K562 (cell line): Measurements from ENCODE around the gene ACO2. TPM values are rescaled to one million over a fixed set of nuclear protein-coding genes. Genes with fewer than 3 reads are reported as not detected.

Experiments used
- ADNP ChIP-seq: fragments of 200-800 bp; sonication (Bioruptor generic); IDR thresholded peaks from 2 replicates; pipeline ENCODE4 v1.6.1; 2016; ENCODE audit warnings: missing genetic modification characterization, missing compliant biosample characterization
- ARNT ChIP-seq, 2 experiments: fragments of 450-650 bp; IDR thresholded peaks; 2 replicates each; pipeline ENCODE4 v1.6.1; 2016; ENCODE audit warnings: mild to moderate bottlenecking in 1 of 2
- BRD4 ChIP-seq: fragments of 200-600 bp; sonication (generic); IDR thresholded peaks from 2 replicates; pipeline ENCODE4 v1.6.1; 2017; ENCODE audit warnings: inconsistent platforms
- CBFA2T2 ChIP-seq: fragments of 450-650 bp; conservative IDR thresholded peaks from 2 replicates; pipeline ENCODE4 v1.6.1; 2017; ENCODE audit warnings: mild to moderate bottlenecking
- CBX8 ChIP-seq: fragments of 200-600 bp; sonication (generic); IDR thresholded peaks from 2 replicates; pipeline ENCODE4 v1.6.1; 2012; ENCODE audit warnings: borderline replicate concordance, mixed run types, low read depth, mild to moderate bottlenecking, moderate library complexity, mixed read lengths, low read length, control low read depth, inconsistent platforms; ENCODE audit not compliant: poor library complexity, severe bottlenecking; ENCODE audit errors: extremely low read depth
- DLX4 ChIP-seq: fragments of 250-450 bp; sonication (Bioruptor Pico); IDR thresholded peaks from 2 replicates; pipeline ENCODE4 v1.6.1; 2021; ENCODE audit warnings: mild to moderate bottlenecking
- DMBX1 ChIP-seq: fragments of 250-450 bp; sonication (Bioruptor Pico); IDR thresholded peaks from 2 replicates; pipeline ENCODE4 v1.8.0; 2022; ENCODE audit warnings: inconsistent platforms, mild to moderate bottlenecking, moderate library complexity, borderline replicate concordance
- EGR1 ChIP-seq: fragments of 450-650 bp; conservative IDR thresholded peaks from 2 replicates; pipeline ENCODE4 v1.6.1; 2017; ENCODE audit warnings: mild to moderate bottlenecking
- EHMT2 ChIP-seq: fragments of 450-650 bp; IDR thresholded peaks from 2 replicates; pipeline ENCODE4 v1.6.1; 2018; ENCODE audit warnings: antibody characterized with exemption
- EP300 ChIP-seq: IDR thresholded peaks from 2 replicates; pipeline ENCODE4 v1.6.1; 2012; ENCODE audit warnings: low read length, improper control_type of control experiment
- FOXJ3 ChIP-seq: sonication (generic); formaldehyde crosslinking; IDR thresholded peaks from 2 replicates; pipeline ENCODE4 v1.4.0; 2020; ENCODE audit warnings: mild to moderate bottlenecking, missing genetic modification reagents
- HLTF ChIP-seq: fragments of 450-650 bp; IDR thresholded peaks from 2 replicates; pipeline ENCODE4 v1.6.1; 2016
- JUND ChIP-seq, 2 experiments: IDR thresholded peaks; 2 replicates in 1 of 2; 3 replicates in 1 of 2; pipeline ENCODE4 v1.6.1; 2011; ENCODE audit warnings: borderline replicate concordance in 2 of 2, low read depth in 2 of 2, low read length in 2 of 2, improper control_type of control experiment in 1 of 2, missing biosample characterization in 1 of 2, missing genetic modification characterization in 1 of 2, missing genetic modification reagents in 1 of 2
- MTA2 ChIP-seq: fragments of 450-650 bp; IDR thresholded peaks from 2 replicates; pipeline ENCODE4 v1.6.1; 2016; ENCODE audit warnings: low read depth
- MYBL2 ChIP-seq, 2 experiments: fragments of 450-650 bp in 1 of 2; sonication (generic) in 1 of 2; formaldehyde crosslinking in 1 of 2; IDR thresholded peaks; 2 replicates each; pipeline versions ENCODE4 v1.6.1 to v1.8.1; 2017 to 2022; ENCODE audit warnings: borderline replicate concordance in 1 of 2, inconsistent platforms in 1 of 2, low read depth in 1 of 2, mild to moderate bottlenecking in 1 of 2, missing genetic modification reagents in 1 of 2, moderate library complexity in 1 of 2
- PHB2 ChIP-seq: fragments of 450-650 bp; IDR thresholded peaks from 2 replicates; pipeline ENCODE4 v1.6.1; 2017; ENCODE audit warnings: low read depth
- POLR2A ChIP-seq: fragments of 450-650 bp; conservative IDR thresholded peaks from 2 replicates; pipeline ENCODE4 v1.6.1; 2016
- POU5F1 ChIP-seq: fragments of 150-350 bp; IDR thresholded peaks from 2 replicates; pipeline ENCODE4 v1.6.1; 2014; ENCODE audit warnings: borderline replicate concordance, low read length, low read depth, mild to moderate bottlenecking; ENCODE audit not compliant: partially characterized antibody
- RBM22 ChIP-seq: fragments of 200-400 bp; formaldehyde crosslinking; IDR thresholded peaks from 2 replicates; pipeline ENCODE4 v1.6.1; 2018; ENCODE audit warnings: low read length, low read depth; ENCODE audit not compliant: poor library complexity, severe bottlenecking
- RNF2 ChIP-seq: sonication (generic); IDR thresholded peaks from 2 replicates; pipeline ENCODE4 v1.6.1; 2016
- SIRT6 ChIP-seq: IDR thresholded peaks from one replicate; pipeline ENCODE4 v1.6.1; 2012; ENCODE audit warnings: low read depth, mild to moderate bottlenecking, control low read depth, inconsistent platforms, low read length, moderate library complexity
- SREBF1 ChIP-seq: fragments of 150-350 bp; IDR thresholded peaks from 2 replicates; pipeline ENCODE4 v1.6.1; 2014; ENCODE audit warnings: antibody characterized with exemption, low read depth, low read length, borderline replicate concordance
- TARDBP ChIP-seq: fragments of 450-650 bp; IDR thresholded peaks from 2 replicates; pipeline ENCODE4 v1.6.1; 2016
- TBP ChIP-seq: optimal IDR thresholded peaks from 2 replicates; pipeline ENCODE3; 2011; ENCODE audit warnings: low read depth, low read length, improper control_type of control experiment
- TFAP4 ChIP-seq: sonication (generic); formaldehyde crosslinking; IDR thresholded peaks from 2 replicates; pipeline ENCODE4 v1.8.0; 2022; ENCODE audit warnings: missing genetic modification reagents, mild to moderate bottlenecking, moderate library complexity, borderline replicate concordance
- ZNF174 ChIP-seq: fragments of 250-450 bp; sonication (Bioruptor Pico); IDR thresholded peaks from 2 replicates; pipeline ENCODE4 v1.4.0; 2020; ENCODE audit warnings: mild to moderate bottlenecking
- polyA plus RNA-seq, 8 experiments: library from polyadenylated mRNA; depleted of rRNA in 4 of 8; stranded (reverse) in 5 of 8; unstranded in 3 of 8; fragments of >200 nt; fragmentation: Nextera tagmentation in 2 of 8; fragmentation: Illumina TruSeq in 1 of 8; extraction: Ambion mirVana in 2 of 8; extraction: Trizol in 1 of 8; gene quantifications; 2 replicates each; pipeline versions ENCODE4 v1.2.1 to v1.2.3, GENCODE V29; 2011 to 2014; ENCODE audit warnings: inconsistent platforms in 1 of 8, missing spikeins in 1 of 8
- total RNA-seq, 7 experiments: library from RNA; depleted of rRNA in 6 of 7; stranded (reverse); fragments of >200 nt in 6 of 7; fragmentation: Illumina TruSeq in 2 of 7; extraction: Trizol in 2 of 7; gene quantifications; 2 replicates each; pipeline versions ENCODE4 v1.2.1 to v1.2.3, GENCODE V29; 2011 to 2021; ENCODE audit warnings: low replicate concordance in 1 of 7
- TF ChIP-seq, protein P1 (sequence below): fragments of 450-650 bp; IDR thresholded peaks from 2 replicates; pipeline ENCODE4 v1.6.1; 2014; ENCODE audit warnings: low read depth, mild to moderate bottlenecking, moderate library complexity, borderline replicate concordance

ACO2 gene
- total and polyA plus RNA-seq, 9 of the 15 experiments (the other 6 are each of a cell fraction or from before 2014, with no cell fraction given): 16.2 to 119 (median 43.2) TPM

- no peak for TF ChIP-seq DMBX1 (CRISPR knock-in tag)
- no peak for TF ChIP-seq ADNP (tag)
- no peak for TF ChIP-seq CBX8
- no peak for TF ChIP-seq MYBL2 (IDR thresholded peaks at IDR 0.05; ENCODE audit: low read depth)
- TF ChIP-seq MYBL2 (CRISPR knock-in tag; IDR thresholded peaks at IDR 0.05; ENCODE audit: borderline replicate concordance): no peak
- TF ChIP-seq EP300: no peak
- no peak for TF ChIP-seq ARNT (IDR thresholded peaks at IDR 0.05)
- TF ChIP-seq CBFA2T2: no peak
- TF ChIP-seq BRD4: no peak
- no peak for TF ChIP-seq TFAP4 (CRISPR knock-in tag)
- no peak for TF ChIP-seq TBP
- no peak for TF ChIP-seq RNF2
- no peak for TF ChIP-seq DLX4
- TF ChIP-seq EHMT2: no peak
- no peak for TF ChIP-seq POU5F1
- TF ChIP-seq, protein P1, sequence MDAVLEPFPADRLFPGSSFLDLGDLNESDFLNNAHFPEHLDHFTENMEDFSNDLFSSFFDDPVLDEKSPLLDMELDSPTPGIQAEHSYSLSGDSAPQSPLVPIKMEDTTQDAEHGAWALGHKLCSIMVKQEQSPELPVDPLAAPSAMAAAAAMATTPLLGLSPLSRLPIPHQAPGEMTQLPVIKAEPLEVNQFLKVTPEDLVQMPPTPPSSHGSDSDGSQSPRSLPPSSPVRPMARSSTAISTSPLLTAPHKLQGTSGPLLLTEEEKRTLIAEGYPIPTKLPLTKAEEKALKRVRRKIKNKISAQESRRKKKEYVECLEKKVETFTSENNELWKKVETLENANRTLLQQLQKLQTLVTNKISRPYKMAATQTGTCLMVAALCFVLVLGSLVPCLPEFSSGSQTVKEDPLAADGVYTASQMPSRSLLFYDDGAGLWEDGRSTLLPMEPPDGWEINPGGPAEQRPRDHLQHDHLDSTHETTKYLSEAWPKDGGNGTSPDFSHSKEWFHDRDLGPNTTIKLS: no peak
- TF ChIP-seq JUND (IDR thresholded peaks at IDR 0.05; ENCODE audit: borderline replicate concordance, low read depth, low read length): no peak
- TF ChIP-seq JUND (tag; IDR thresholded peaks at IDR 0.05; ENCODE audit: borderline replicate concordance, low read depth, low read length): no peak
- TF ChIP-seq POLR2A: peak; percentile 53; the same call in 1 of the 2 replicates
- TF ChIP-seq FOXJ3 (CRISPR knock-in tag): no peak
- TF ChIP-seq HLTF: no peak
- no peak for TF ChIP-seq PHB2
- no peak for TF ChIP-seq ZNF174 (CRISPR knock-in tag)
- TF ChIP-seq RBM22: peak; percentile 91
- no peak for TF ChIP-seq EGR1
- no peak for TF ChIP-seq TARDBP
- no peak for TF ChIP-seq MTA2
- no peak for TF ChIP-seq SREBF1
- TF ChIP-seq SIRT6: no peak
These were observed 58.2 kb downstream of the ACO2 start (continued) for GRCh38 chr22:41526830-41527799.
